PC-9 (cell line): ENCODE data around the gene ACER2. TPM values are rescaled to one million over a fixed set of nuclear protein-coding genes. Genes with fewer than 3 reads are reported as not detected.

Experiments
- BruUV-seq: library from RNA; stranded (reverse); fragments of 400-500 nt; replicated peaks from 2 replicates; lab custom pipeline; 2021; lab: Mats Ljungman, UMichigan
- CTCF ChIA-PET: fragments of 300-600 bp; sonication (Branson Sonifier 250); formaldehyde crosslinking; loops from one replicate; lab custom pipeline; 2022; ENCODE audit warnings: antibody characterized with exemption; lab: Charles Lee
- POLR2A ChIA-PET: fragments of 300-600 bp; sonication (Branson Sonifier 250); formaldehyde crosslinking; loops from one replicate; lab custom pipeline; 2022; ENCODE audit warnings: antibody characterized with exemption; ENCODE audit not compliant: unreplicated experiment; lab: Charles Lee
- DNase-seq, 2 experiments: peaks; one replicate each; pipeline versions ENCODE4 v3.0.0 to v3.0.0-alpha.2; 2015 to 2022; ENCODE audit warnings: mixed read lengths in 1 of 2
- H2AFZ ChIP-seq: fragments of 200-600 bp; sonication (generic); 2 replicates; pipeline ENCODE4 v1.8.1; 2017; ENCODE audit warnings: antibody characterized with exemption
- H3F3A ChIP-seq: fragments of 200-600 bp; sonication (generic); 2 replicates; pipeline ENCODE4 v1.8.1; 2017; ENCODE audit warnings: antibody characterized with exemption, mild to moderate bottlenecking, low read depth; ENCODE audit not compliant: insufficient read depth
- H3K27ac ChIP-seq: fragments of 200-600 bp; sonication (generic); 2 replicates; pipeline ENCODE4 v1.6.1; 2016; ENCODE audit warnings: mixed run types
- H3K27me3 ChIP-seq: fragments of 200-600 bp; sonication (generic); 2 replicates; pipeline ENCODE4 v1.6.1; 2016; ENCODE audit warnings: low read depth, mixed run types; ENCODE audit not compliant: insufficient read depth
- H3K36me3 ChIP-seq: fragments of 200-600 bp; sonication (generic); 2 replicates; pipeline ENCODE4 v1.6.1; 2016; ENCODE audit warnings: low read depth, mixed run types
- H3K4me1 ChIP-seq: fragments of 200-600 bp; sonication (generic); replicated peaks from 2 replicates; pipeline ENCODE4 v1.6.1; 2016; ENCODE audit warnings: mixed run types; ENCODE audit not compliant: insufficient read depth
- H3K4me2 ChIP-seq: fragments of 200-600 bp; sonication (generic); 2 replicates; pipeline ENCODE4 v1.6.1; 2017; ENCODE audit warnings: mixed run types
- H3K4me3 ChIP-seq: fragments of 200-600 bp; sonication (generic); 2 replicates; pipeline ENCODE4 v1.6.1; 2016; ENCODE audit warnings: mixed run types
- H3K79me2 ChIP-seq: fragments of 200-600 bp; sonication (generic); 2 replicates; pipeline ENCODE4 v1.6.1; 2017; ENCODE audit warnings: low read depth, mixed run types
- H3K9me2 ChIP-seq: fragments of 200-600 bp; sonication (generic); 2 replicates; pipeline ENCODE4 v1.8.1; 2017; ENCODE audit warnings: mild to moderate bottlenecking; ENCODE audit not compliant: insufficient read depth
- H3K9me3 ChIP-seq: fragments of 200-600 bp; sonication (generic); 2 replicates; pipeline ENCODE4 v1.8.1; 2016; ENCODE audit warnings: low read depth; ENCODE audit not compliant: insufficient read depth
- H4K20me1 ChIP-seq: fragments of 200-600 bp; sonication (generic); 2 replicates; pipeline ENCODE4 v1.8.1; 2017; ENCODE audit not compliant: insufficient read depth
- CTCF ChIP-seq: fragments of 200-600 bp; sonication (generic); conservative IDR thresholded peaks from 2 replicates; pipeline ENCODE4 v1.6.1; 2017; ENCODE audit warnings: mixed run types, antibody characterized with exemption, mild to moderate bottlenecking, moderate library complexity
- EZH2 ChIP-seq: fragments of 200-600 bp; sonication (generic); IDR thresholded peaks from 2 replicates; pipeline ENCODE4 v1.8.0; 2017; ENCODE audit warnings: antibody characterized with exemption, low read depth
- intact Hi-C: fragments of 100-400 bp; cut with micrococcal nuclease; formaldehyde crosslinking; loops from one replicate; pipeline ENCODE4 v1.10.0; 2022; ENCODE audit not compliant: unreplicated experiment
- total RNA-seq: library from RNA; stranded (reverse); gene quantifications from 2 replicates; pipeline ENCODE4 v1.2.3, GENCODE V29; 2021

Gene ACER2
- total RNA-seq, 1 experiment from 2014 or later: 4.3 TPM

- Histone ChIP-seq H3K4me3 (no peak overlapping the region), H3K79me2 (no peaks in the 10 kb centered on the region), H2AFZ (no peak overlapping the region), H3K4me2 (no peak overlapping the region), H3K27ac (no peak overlapping the region), H4K20me1 (no peaks in the 10 kb centered on the region), H3K9me2 (no peaks in the 10 kb centered on the region), H3F3A (no peaks in the 10 kb centered on the region), H3K27me3 (no peaks in the 10 kb centered on the region), H3K36me3 (no peaks in the 10 kb centered on the region; the same call in 1 of the 2 replicates), H3K4me1 (no peaks in the 10 kb centered on the region), H3K9me3 (no peaks in the 10 kb centered on the region)
- intact Hi-C loops: no loop called here
- no peak for TF ChIP-seq EZH2
- no peak for TF ChIP-seq CTCF
- CTCF ChIA-PET: no interaction called here
- no peak for DNase-seq
- BruUV-seq: no TSS peak
- POLR2A ChIA-PET: no interaction called here
These were observed 31.6 kb downstream of the ACER2 start for GRCh38 chr9:19440376-19440775.

- no peaks in the 10 kb centered on the region; the same call in 1 of the 2 replicates for H3K36me3 ChIP-seq
- no peaks in the 10 kb centered on the region for H3K4me1 ChIP-seq
- no peaks in the 10 kb centered on the region for H3K9me3 ChIP-seq
- no peaks in the 10 kb centered on the region for H3F3A ChIP-seq
- BruUV-seq: no TSS peak
- H3K4me2 ChIP-seq: no peak overlapping the region
- H4K20me1 ChIP-seq: no peaks in the 10 kb centered on the region
- CTCF ChIA-PET: no interaction called here
- H3K9me2 ChIP-seq: no peaks in the 10 kb centered on the region
- intact Hi-C loops: no loop called here
- no peaks in the 10 kb centered on the region for H3K79me2 ChIP-seq
- no peak overlapping the region for H3K27ac ChIP-seq
- H3K4me3 ChIP-seq: no peak overlapping the region
- POLR2A ChIA-PET: no interaction called here
- H2AFZ ChIP-seq: no peak overlapping the region
- TF ChIP-seq CTCF: no peak
- TF ChIP-seq EZH2: no peak
- H3K27me3 ChIP-seq: no peaks in the 10 kb centered on the region
- DNase-seq: no peak
These were observed 32.2 kb downstream of the ACER2 start for GRCh38 chr9:19440823-19441580.

GRCh38 chr9:19441730-19442129 lies 32.9 kb downstream of the ACER2 start:
- TF ChIP-seq CTCF (no peak), EZH2 (no peak)
- no peak overlapping the region for H3K4me2 ChIP-seq
- no TSS peak for BruUV-seq
- ChIA-PET POLR2A (no interaction called here), CTCF (no interaction called here)
- H3K4me3 ChIP-seq: no peak overlapping the region
- H2AFZ ChIP-seq: no peak overlapping the region
- H3K9me2 ChIP-seq: no peaks in the 10 kb centered on the region
- no peaks in the 10 kb centered on the region for H3K4me1 ChIP-seq
- H3K9me3 ChIP-seq: no peaks in the 10 kb centered on the region
- H3K79me2 ChIP-seq: no peaks in the 10 kb centered on the region
- no peaks in the 10 kb centered on the region for H3F3A ChIP-seq
- no peak overlapping the region for H3K27ac ChIP-seq
- no peak for DNase-seq
- H4K20me1 ChIP-seq: no peaks in the 10 kb centered on the region
- no peaks in the 10 kb centered on the region; the same call in 1 of the 2 replicates for H3K36me3 ChIP-seq
- intact Hi-C loops: no loop called here
- no peaks in the 10 kb centered on the region for H3K27me3 ChIP-seq
